GM18867 (cell line): ENCODE results near the gene SNX19.

Experiments used
- ATAC-seq: cut with Tn5 transposase; IDR thresholded peaks from one replicate; pipeline ENCODE4 v1.9.1; 2021; ENCODE audit warnings: mild to moderate bottlenecking, moderate library complexity; ENCODE audit not compliant: unreplicated experiment

The SNX19 gene

DNA sequence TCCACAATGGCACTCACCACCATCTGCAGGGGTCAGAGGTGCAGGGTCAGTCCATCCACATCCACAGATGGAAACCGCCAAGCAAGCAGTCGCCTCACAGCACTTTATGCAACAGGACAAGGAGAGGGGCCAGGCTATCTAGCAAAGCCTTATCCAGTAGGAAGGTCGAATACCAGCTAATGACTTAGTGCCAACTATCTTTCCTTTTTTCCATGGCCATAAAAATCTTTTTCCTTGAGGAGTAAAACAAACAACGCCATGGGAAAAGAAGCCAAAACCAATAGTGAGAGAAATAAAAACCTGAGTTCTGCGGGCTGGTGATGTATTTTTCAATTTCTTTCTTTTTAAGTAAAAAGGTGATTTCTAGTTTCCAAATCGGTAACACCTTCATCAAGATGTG lies 8.2 kb downstream of the SNX19 start:
- no peak for ATAC-seq

DNA sequence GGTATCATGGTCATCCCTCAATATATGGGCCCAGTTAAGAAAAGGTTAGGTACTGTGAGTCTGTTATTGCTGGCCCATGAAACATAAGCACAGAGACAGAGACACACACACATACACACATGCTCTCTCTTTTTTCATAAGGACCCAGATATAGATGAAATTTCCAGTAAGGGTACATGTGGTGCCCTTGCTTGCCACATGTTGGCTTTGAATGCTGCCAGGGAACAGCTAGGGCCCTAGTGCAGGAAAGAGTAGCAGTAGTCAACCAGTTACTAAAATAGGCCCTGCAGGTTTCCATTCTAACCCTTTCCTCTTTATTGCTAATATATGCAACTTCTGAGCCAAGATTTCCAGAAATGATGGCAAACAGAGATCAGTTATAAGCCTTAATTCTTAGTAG lies 9.1 kb downstream of the SNX19 start:
- no peak for ATAC-seq

DNA sequence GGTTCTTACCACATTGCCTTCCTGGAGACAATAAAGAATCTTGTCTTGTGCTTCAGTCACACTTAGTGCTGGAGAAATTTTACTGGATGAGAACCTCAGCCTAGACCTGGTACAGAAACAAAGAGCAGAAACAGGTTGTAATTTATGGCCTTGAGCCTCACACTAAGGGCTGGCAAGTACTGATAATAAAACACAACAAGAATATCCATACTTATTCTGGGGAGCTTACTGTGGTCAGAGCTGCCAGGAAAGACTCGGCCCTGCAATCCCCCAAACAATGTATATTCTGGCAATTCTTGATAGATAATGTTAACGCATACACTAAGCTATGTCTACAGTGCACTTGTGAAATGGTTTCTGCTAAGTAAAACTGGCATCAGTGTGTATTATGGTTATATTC lies 9.7 kb downstream of the SNX19 start:
- ATAC-seq = no peak

DNA sequence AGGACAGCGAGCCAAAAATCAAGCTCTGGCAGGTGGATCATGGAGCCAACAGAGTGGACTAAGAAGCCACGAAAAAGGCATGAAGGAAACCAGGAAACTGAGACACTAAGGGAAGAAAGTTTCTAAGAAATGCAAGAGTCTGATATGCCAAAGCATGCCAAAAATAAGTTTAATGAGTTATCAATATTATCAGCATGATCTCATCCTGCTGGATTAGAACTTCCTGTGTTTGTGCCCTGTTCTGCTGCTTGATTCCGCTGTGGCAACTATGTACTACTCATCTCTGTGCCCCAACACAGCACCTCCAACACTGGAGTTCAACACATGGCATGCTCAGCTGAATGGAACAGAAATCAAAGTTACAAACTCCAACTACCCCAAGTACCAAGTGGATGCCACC lies 10.8 kb downstream of the SNX19 start:
- ATAC-seq = no peak

DNA sequence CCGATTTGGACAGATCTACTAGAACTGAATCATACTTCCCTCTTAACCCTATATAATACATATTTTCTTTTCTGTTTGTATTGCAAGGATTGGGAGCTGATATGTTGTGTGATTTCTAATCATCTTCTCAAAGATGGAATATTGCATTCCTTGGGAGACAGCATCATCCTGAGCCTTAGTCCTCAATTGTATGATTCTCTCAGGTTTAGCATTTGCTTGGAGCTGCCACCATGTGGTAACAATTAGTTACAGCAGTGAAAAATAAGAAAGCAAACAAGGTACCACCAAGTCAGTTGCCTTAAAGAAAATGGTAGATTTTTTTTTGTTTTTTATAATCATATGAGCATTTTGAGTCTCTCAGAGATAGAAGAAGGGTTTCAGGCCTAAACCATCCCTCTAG lies 11.9 kb downstream of the SNX19 start:
- no peak for ATAC-seq

DNA sequence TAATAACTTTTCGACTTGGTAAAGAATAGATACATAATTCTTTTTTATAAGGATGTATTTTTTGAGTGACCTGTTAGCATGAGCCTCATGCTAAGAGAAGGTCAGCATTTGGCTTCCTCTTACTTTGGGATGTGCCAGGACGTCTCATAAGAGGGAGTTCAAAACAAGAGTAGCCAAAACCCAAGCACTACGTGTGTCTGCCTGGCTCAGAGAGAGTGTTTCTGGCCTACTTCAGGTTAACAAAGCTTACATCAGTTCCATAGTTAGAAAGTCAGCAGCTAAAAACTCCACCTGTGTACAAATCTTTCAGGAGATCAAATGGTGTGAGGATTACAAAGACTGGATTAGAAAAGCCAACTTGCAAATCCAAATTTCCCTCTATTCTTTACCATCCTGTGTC lies 13.9 kb downstream of the SNX19 start:
- ATAC-seq = no peak

DNA sequence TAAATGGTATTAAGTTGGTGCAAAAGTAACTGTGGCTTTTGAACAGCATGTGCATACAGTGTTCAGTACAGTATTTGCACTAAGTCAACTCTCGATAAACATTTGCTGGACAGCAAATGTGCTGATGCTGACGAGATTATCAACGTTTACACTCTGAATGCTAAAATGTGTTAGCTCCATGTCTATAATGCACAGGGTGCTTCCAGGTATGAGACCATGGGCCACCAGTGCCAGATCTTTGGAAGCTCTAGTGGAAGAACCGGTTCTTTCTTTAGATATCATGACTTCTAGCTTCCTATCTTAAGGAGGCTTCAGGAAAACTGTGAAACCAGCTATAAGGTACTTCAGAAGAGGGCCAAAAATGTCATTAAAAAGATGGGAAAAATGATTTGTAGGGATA lies 17.2 kb downstream of the SNX19 start:
- no peak for ATAC-seq

DNA sequence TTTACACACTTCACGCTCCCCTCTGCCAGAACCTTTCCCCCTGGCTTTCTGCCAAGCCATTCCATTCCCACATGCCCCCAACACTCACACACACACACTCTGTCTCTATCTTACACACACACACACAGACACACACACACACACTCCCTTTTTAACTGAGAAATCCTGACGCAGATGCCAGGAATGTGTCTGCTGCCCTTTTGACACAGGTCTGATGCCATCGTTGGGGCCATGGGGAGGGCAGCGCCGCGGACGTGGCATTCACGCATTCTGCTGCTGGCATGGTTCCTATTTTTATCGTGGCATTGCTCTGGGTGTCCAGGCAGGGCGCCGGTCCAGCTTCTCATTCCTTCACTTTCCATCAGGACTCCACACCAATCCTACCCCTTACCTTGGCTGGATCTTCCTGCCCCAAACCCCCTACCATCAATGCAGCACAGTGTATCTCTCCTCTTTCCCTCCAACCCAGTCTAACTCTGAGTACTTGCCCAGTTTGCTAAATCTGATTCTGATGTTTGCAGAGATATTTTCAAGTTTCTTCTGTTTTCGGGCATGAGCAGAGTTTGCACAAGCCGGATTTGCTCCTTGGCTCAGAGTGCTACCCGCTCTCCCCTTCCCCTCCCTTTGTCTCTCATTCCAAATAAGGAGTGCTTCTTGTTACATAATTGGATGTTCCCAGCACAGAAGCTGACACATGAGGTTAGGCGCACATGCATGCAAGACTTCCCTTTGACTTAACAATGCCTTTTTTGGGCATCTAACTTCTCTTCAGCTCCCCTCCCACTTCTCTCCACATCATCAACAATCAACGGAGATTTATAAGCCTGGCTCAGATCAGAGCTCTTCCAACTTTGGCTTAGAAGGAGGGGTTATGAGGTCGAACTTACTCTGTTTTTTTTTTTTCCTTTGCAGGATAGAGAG lies 18.8 kb downstream of the SNX19 start:
- no peak for ATAC-seq

DNA sequence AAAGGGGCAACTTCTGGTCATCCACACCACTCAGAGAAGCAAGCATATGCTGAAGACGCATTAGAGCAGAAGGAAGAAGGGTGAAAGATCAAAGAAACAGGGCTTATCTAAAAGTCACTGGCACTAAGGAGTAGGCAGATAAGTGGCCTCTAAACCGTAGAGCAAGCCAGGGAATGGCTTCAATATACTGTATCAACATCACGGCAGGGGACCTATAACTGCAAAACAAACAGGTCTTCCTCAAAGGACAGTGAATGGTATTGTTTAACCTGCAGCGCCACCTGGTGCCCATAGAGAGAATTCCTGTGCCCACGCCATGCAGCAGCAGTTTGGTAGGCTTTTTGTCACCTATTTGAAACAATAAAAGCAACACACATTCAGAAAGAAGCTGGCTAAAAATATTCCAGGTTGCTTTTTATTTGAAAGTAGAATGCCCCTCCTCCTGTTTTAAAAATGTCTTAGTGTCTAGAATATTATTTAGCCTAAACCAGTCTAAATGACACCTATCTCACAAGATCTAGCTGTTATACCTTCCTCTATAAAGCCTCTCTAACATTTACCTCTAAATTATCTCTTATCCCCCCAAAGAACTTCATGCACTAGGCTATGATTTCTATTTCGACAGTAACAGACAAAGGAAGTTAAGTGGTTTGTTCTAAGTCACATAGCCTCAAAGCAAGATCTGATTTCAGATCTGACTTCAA lies 21.8 kb downstream of the SNX19 start:
- peak; percentile 96 for ATAC-seq

DNA sequence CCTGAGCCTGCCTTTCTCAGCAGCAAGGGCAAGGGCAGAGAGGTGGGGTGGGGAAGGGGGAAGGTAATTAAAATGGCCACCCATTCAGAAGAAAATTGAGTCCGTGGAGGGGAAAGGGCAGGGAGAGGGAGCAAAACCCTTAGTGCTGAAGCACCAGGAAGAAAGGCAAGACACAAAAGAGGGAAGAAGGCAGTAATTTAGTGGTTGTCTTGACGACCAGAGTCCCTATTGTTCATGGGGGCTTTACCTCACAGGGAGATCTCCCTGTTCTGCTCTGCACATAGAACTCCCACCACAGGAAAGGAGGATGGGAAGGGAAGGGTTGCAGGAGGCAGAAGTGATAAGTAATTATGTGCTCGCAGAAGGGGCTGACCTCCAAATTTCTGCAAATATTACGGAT lies 23.4 kb downstream of the SNX19 start:
- ATAC-seq = no peak

DNA sequence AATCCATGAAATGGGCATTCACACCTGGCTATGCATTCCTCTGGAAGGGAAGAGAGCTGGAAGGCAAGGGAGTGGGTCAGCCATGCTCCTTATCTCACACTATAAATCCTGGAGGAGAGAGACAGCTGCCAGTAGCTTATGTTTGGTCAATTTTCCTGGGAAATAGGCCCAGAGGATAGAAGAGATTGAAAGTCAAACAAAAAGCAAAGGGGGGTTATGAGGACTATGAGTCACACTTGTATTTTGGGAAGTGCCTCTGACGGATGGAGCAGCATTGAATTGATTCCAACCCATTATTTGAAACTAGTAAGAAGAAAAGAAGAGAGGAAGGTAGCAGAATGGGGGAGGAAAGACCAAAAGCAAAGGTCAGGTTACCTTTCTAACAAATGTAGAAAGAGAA lies 25.0 kb downstream of the SNX19 start:
- ATAC-seq = no peak

DNA sequence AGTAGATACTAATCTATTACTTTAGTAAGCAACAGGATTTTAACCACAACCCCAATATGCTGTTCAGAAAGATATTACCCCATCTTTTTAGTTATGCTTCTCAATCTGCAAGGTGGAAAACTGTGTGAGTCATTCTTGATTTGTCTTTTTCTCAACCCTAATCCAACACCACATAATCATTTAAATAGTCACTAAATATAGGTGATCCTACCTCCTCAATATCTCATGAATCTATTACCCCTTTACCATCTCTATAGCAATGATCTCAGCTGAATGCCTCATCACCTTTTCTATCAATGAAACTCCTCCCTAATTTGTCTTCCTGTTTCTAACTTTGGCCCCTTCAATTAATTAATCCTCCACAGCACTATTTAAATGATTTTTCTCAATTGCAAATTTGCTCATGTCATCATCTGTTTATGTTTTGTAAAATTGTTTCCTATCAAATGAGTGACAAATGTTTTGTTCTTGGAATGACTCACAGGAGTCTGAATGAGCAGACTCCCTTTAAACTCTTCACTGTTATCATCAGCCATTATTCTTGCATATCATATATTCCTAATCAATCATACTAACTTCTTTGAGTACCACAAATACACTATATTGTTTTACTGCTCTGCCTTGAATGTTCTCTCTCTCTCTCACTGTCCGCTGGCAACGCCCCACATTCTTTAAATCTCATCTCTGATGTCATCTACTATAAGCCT lies 26.1 kb downstream of the SNX19 start:
- no peak for ATAC-seq

DNA sequence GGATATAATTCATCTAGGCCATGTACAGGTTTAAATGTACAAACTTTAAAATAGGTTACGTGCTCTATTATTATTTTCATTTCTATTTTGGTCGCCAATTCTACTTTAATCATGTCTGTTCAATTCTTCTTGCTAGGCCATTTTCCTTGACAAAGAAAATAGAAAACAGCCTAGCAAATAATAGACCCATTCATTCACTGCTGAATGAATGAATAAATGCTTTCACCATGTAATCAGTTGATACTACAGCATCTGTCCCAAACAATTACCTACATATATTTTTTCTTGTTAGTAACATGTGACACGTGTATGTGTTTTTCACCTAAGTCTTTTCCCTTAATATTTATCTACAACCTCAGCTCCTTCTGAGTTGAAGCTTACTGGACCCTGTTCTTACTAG lies 27.5 kb downstream of the SNX19 start:
- ATAC-seq = no peak

DNA sequence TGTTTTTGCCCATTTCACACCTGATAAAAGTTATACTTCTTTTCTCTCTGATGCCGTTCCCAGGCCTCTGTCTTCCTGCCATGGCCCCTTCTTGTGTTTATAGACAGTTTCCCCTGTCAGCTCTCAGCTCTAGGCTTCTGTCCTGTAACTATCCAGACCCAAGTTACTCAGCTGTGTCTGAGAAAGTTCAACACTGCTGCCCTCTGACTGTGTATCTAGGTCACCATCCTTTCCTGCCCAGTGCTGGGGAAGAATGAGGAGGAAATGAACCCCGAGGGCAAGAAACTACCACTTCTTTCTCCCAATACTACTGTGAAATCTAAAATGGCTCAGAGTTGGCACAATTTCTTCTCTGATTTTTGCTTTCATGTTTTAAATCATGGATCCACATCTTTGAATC lies 29.6 kb downstream of the SNX19 start:
- ATAC-seq = no peak

DNA sequence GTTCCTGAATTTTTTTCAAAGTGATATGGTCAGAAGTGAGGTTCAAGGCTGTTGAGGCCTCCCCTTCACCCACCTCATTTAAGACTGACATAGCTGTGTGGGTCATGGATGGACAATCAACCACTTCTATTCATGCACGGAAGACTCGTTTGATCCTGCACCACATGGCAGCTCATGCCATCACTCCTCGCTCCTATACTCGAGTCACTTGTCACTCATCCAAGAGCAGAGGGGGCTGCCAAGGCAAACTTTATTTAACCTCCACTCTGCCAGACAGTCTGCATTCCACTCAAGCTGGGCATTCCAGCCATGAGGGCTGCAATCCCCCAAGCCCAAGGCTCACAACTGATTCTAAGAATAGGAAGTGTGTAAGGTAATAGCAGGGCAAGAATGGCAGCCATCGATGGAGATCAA lies 34.1 kb downstream of the SNX19 start:
- no peak for ATAC-seq

DNA sequence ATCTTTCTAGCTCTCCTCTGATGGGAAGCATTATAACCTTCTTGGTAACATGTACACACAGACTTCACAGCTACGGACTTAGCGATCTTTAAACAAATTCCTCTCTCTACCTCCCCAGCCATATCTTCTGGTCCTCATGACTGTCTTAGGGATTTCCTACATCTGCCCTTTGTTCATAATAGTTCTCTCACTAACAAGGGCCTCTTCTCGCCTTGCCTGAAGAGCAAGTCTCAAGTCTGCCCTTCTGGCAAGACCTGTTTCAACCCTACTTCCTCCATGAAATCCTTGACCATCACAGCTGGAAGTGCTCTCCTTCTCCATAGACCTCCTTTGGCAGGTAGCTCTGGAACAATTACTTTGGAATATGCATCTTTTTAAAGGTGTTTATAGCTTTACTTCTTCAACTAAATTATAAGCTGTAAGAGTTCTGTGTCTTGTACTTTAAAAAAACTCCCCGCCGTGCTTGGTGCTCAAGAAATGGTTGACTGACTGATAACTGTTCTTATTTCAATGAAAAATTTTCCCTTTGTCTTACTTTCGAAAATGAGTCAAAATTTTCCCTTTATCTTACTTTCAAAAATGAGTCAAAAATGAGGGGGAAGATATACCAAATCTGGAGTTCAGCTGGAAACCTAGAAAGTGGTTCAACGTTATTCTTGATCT lies 34.7 kb downstream of the SNX19 start:
- no peak for ATAC-seq

DNA sequence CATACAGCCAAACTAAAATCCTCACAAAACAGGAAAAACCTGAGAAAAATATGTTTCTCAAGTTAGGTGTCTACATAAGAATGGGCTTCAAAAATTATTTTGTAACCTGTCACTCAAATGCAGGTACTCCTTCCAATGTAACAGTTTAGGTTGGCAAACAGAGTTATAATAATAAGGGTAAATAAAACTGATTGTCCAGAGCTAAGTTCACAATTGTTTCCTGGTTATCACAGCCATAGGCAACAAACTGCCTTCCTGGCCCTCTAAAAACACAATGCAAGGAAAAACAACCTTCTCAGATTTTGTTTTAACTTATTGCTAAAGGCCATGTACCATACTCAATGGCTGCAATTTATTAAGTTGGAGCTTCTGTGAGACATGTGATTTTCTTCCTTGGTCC lies 36.4 kb downstream of the SNX19 start:
- no peak for ATAC-seq

DNA sequence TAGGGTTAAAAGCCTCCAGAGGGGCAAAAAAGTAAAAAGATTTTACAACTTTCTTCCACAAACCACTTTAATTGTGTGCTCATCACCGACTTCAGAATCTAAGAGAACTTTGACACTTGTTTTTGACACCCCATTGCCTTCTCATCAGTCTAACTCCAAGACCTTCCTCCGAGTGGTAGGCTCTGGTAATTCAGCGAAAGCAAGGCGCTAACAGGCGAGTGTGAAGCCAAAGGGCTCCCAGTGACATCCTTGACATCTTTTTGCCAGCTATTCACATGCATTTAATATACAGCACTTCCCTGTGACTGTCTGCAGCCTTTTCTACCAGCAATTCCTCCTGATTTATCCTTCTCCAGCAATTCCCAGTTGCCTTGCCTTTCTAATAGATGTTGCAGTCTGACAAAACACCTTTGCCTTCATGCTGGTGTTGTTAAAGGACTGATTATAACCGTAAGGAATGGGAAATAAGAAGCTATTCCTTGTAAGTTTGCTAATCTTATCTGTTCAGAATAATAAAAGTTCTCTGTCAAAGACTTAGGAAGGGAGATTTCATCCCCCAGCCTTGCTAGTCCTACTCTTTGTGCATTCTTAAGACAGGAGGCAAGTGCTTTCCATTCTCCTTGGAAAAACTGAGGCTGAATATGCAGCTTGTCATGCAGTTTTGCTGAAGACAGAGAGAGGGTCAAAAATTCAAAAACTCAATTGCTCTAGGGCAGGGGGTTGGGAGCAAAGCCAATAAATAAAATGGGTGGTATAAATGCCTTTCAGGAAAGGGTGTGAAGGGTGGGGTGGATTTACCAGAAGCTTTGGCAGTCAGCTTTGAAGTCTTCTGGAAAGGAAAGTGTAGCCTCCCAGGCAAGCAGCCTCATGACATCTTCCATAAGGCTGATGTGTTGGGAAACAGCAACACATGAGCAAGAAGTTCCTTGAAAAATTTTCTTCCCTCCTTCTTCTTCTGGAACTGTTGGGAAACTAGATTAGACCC lies 39.1 kb downstream of the SNX19 start:
- ATAC-seq = no peak

DNA sequence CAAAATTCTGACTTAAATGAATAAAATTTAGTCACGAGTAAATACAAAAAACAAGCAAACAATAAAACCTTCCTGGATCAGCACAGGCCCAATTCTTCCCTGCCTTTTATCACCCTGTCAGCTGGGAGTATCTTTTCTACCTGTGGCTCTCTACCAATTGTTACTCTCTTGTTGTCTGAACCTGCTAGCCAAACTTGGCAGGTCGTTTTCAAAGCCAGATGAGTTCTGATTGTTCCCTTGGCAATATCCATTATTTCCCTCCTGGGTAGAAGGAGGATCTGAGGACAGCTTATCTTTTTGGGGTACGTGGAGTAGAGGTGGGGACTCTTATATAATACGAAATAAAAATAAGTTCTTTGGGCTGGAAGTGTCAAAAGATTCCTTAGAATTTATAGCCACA lies 40.2 kb downstream of the SNX19 start:
- ATAC-seq = no peak

DNA sequence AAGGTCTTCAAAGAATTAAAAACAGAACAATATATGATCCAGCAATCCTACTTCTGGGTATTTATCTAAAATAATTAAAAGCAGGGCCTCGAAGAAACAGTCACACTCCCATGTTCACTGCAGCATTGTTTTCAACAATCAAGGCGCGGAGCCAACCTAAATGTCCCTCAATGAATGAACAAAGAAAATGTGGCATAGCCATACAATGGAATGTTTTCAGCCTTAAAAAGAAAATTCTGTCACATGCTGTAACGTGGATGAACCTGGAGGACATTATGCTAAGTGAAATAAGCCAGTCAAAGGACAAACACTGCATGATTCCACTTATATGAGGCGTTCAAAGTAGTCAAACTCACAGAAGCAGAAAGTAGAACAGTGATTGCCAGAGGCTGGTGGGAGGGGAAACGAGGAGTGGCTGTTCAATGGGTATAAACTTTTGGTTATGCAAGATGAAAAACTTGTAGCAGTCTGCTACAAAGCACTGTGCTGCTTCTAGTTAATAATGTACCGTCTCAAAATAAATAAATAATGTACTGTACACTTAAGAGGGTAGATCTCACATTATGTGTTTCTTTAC lies 41.2 kb downstream of the SNX19 start:
- no peak for ATAC-seq
